Smooth muscle cell (in vitro differentiated cells): ENCODE data around the gene BOLA3. TPM values are rescaled to one million over a fixed set of nuclear protein-coding genes. Genes with fewer than 3 reads are reported as not detected.

Source experiments
- DNase-seq: peaks from one replicate; lab custom pipeline; 2025; ENCODE audit not compliant: unreplicated experiment; lab: John Stamatoyannopoulos, UW
- H2AFZ ChIP-seq: fragments of 200-600 bp; sonication (generic); 2 replicates; pipeline ENCODE4 v1.6.0; 2016; ENCODE audit warnings: antibody characterized with exemption, low read depth, mild to moderate bottlenecking
- H3F3A ChIP-seq: fragments of 200-600 bp; sonication (generic); 2 replicates; pipeline ENCODE4 v1.6.0; 2017; ENCODE audit warnings: antibody characterized with exemption, low read depth
- H3K27ac ChIP-seq: fragments of 200-600 bp; sonication (generic); 2 replicates; pipeline ENCODE4 v1.5.1; 2016; ENCODE audit warnings: low read depth, mild to moderate bottlenecking
- H3K27me3 ChIP-seq: fragments of 200-600 bp; sonication (generic); 2 replicates; pipeline ENCODE4 v1.6.1; 2016; ENCODE audit warnings: low read depth, mild to moderate bottlenecking
- H3K36me3 ChIP-seq: fragments of 200-600 bp; sonication (generic); 2 replicates; pipeline ENCODE4 v1.5.1; 2016; ENCODE audit warnings: low read depth
- H3K4me1 ChIP-seq: fragments of 200-600 bp; sonication (generic); 2 replicates; pipeline ENCODE4 v1.5.1; 2016; ENCODE audit warnings: low read depth
- H3K4me2 ChIP-seq: fragments of 200-600 bp; sonication (generic); 2 replicates; pipeline ENCODE4 v1.6.0; 2016; ENCODE audit warnings: mild to moderate bottlenecking
- H3K4me3 ChIP-seq: fragments of 200-600 bp; sonication (generic); 2 replicates; pipeline ENCODE4 v1.5.1; 2016; ENCODE audit warnings: mild to moderate bottlenecking
- H3K79me2 ChIP-seq: fragments of 200-600 bp; sonication (generic); 2 replicates; pipeline ENCODE4 v1.6.0; 2016; ENCODE audit warnings: low read depth, mild to moderate bottlenecking
- H3K9ac ChIP-seq: fragments of 200-600 bp; sonication (generic); 2 replicates; pipeline ENCODE4 v1.6.0; 2016; ENCODE audit warnings: low read depth
- H3K9me3 ChIP-seq: fragments of 200-600 bp; sonication (generic); replicated peaks from 2 replicates; pipeline ENCODE4 v1.5.1; 2016; ENCODE audit warnings: low read depth
- H4K20me1 ChIP-seq: fragments of 200-600 bp; sonication (generic); 2 replicates; pipeline ENCODE4 v1.6.0; 2016; ENCODE audit warnings: low read depth
- WGBS: methylation state at CpG from one replicate; pipeline ENCODE4 v1.1.7; 2016; ENCODE audit warnings: low lambda C conversion rate; 5-methylcytosine and 5-hydroxymethylcytosine counted together
- polyA plus RNA-seq: library from polyadenylated mRNA; unstranded; fragments of >200 nt; fragmentation: Nextera tagmentation; extraction: Ambion mirVana; gene quantifications from 2 replicates; pipeline ENCODE4 v1.2.1, GENCODE V29; 2016
- total RNA-seq: library from RNA; depleted of rRNA; stranded (reverse); fragments of >200 nt; gene quantifications from 2 replicates; pipeline ENCODE4 v1.2.3, GENCODE V29; 2014
- TF ChIP-seq, protein P1 (sequence below): fragments of 200-600 bp; sonication (generic); IDR thresholded peaks from 2 replicates; pipeline ENCODE4 v1.5.1; 2017; ENCODE audit warnings: borderline replicate concordance, mild to moderate bottlenecking, antibody characterized with exemption; ENCODE audit not compliant: insufficient read depth, poor library complexity, severe bottlenecking

The BOLA3 gene
- total and polyA plus RNA-seq, 2 experiments from 2014 or later: 87.5 to 93.8 TPM

DNA sequence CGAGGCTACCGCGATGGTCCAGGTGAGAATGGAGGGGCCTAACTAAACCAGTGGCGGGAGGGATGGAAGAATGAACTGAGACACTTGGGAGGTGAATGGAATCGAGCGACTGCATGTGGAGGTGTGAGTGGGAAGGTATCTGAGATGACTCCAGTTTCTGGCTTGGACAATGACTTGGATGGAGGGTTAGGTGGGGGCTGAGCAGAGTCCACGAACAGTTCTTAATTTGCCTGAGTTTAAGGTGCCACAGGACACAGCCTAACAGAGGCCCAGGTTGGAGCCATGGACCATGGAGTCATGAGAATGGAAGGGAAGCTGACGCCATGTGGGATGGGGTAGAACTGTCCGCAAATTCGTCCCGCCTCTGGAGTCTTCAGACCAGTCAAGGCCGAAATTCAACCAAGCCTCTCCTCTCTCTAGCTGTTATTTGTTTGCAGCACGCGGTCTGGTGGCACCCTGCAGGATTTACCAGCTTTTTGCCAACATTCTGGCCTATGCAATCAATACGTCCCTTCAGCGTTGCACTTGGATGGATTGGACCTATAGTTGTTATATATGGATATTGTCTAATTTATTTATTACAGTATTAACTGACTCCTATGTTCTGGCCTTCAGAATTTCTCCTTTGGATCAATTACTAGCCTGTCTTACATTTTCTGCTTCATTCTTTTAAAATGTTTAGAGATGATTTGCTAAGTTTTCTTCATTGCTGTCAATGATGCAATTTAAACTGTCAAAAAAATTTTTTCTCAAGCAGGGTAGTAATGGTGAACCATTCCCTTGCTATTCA lies 940 bp upstream of the BOLA3 start:
- H4K20me1 ChIP-seq: no peaks in the 10 kb centered on the region
- H3K9me3 ChIP-seq: no peaks in the 10 kb centered on the region
- no peak for DNase-seq
- no peak overlapping the region for H2AFZ ChIP-seq
- H3K36me3 ChIP-seq: no peaks in the 10 kb centered on the region
- peak overlapping the region; percentile 29 for H3K27ac ChIP-seq
- peak overlapping the region; percentile 28 for H3K9ac ChIP-seq
- H3K4me2 ChIP-seq: peak overlapping the region; percentile 87
- TF ChIP-seq, protein P1, sequence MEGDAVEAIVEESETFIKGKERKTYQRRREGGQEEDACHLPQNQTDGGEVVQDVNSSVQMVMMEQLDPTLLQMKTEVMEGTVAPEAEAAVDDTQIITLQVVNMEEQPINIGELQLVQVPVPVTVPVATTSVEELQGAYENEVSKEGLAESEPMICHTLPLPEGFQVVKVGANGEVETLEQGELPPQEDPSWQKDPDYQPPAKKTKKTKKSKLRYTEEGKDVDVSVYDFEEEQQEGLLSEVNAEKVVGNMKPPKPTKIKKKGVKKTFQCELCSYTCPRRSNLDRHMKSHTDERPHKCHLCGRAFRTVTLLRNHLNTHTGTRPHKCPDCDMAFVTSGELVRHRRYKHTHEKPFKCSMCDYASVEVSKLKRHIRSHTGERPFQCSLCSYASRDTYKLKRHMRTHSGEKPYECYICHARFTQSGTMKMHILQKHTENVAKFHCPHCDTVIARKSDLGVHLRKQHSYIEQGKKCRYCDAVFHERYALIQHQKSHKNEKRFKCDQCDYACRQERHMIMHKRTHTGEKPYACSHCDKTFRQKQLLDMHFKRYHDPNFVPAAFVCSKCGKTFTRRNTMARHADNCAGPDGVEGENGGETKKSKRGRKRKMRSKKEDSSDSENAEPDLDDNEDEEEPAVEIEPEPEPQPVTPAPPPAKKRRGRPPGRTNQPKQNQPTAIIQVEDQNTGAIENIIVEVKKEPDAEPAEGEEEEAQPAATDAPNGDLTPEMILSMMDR: no peak
- peaks cover 16% of the 10 kb centered on the region for H3F3A ChIP-seq
- H3K79me2 ChIP-seq: peaks cover 9% of the 10 kb centered on the region
- peaks cover 16% of the 10 kb centered on the region for H3K4me1 ChIP-seq
- H3K4me3 ChIP-seq: peak overlapping the region; percentile 85
- 47% methylated on average over 16 of the region's 16 CpGs for WGBS
- no peaks in the 10 kb centered on the region for H3K27me3 ChIP-seq

DNA sequence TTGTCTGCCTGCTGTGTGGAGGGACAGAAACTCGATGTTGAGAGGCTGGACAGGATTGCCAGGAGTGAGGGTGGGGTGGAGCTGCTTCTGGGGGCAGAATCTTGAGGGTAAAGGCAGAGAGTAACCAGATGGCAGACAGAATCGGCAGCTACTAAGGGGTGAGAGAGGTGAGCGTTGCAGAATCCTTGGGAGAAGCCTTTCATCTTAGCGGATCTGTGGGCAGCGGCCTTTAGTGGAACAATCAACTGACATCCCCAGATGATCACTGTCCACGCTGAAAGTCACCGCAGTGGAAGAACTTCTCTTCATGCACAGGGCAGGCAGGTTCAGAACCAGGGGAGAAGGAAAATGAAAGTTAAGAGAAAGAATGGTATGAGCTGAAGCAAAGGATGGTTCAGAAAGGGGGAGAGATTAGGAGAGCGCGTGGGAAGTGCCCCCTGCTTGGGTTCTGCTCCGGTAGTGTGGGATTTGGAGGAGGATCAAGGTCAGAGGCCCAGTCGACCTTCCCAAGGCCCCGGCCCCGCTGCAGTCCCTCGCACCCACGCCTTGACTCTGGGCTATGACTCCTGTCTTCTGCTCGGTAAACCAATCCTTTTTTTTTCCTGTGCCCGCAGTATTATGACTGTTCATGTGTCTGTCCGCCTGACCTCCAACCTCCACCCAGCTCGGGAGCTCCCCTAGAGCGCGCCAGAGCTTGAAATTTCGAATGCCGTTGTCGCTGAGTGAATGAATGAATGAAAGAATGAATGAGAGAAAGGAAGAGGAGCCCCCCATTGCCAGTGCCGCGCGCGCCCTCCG lies 584 bp downstream of the BOLA3 start:
- peaks cover 16% of the 10 kb centered on the region for H3K4me1 ChIP-seq

DNA sequence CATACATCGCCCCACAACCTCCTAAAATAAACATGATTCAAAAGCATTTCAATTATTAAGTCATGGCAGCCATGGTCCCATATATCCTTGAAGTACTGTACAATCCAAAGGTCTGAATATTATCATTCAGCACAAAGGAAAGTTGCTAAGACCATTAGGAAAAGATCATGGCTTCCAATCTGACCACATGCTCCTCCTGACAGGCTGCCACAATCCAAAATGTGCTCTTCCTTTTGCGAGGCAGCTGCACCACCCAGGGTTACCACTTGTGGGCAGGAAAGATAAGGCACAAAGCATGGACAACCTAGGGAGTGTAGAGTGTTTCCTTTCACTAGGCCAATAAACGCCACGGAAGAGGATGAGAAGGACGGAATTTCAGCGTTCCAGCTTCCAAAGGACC lies 5.4 kb downstream of the BOLA3 start:
- Histone ChIP-seq H3K4me3 (no peak overlapping the region), H3F3A (no peaks in the 10 kb centered on the region), H3K4me2 (no peak overlapping the region), H2AFZ (no peak overlapping the region), H3K79me2 (peaks cover 9% of the 10 kb centered on the region), H3K9me3 (no peaks in the 10 kb centered on the region), H3K36me3 (no peaks in the 10 kb centered on the region), H3K27me3 (no peaks in the 10 kb centered on the region), H3K9ac (no peak overlapping the region), H3K4me1 (peaks cover 8% of the 10 kb centered on the region), H4K20me1 (peaks cover 7% of the 10 kb centered on the region), H3K27ac (no peak overlapping the region)
- TF ChIP-seq, protein P1: no peak
- no peak for DNase-seq
- 80% methylated on average over 6 of the region's 6 CpGs for whole genome bisulfite sequencing

More for the DNA sequence above, 584 bp downstream of the BOLA3 start:
- TF ChIP-seq, protein P1: no peak
- Histone ChIP-seq H3K27ac (peak overlapping the region; percentile 74), H3K9me3 (no peaks in the 10 kb centered on the region), H2AFZ (peak overlapping the region; percentile 83), H3K27me3 (no peaks in the 10 kb centered on the region), H3K4me3 (peak overlapping the region; percentile 85), H3K4me2 (peak overlapping the region; percentile 87), H3K36me3 (no peaks in the 10 kb centered on the region), H3K79me2 (peaks cover 9% of the 10 kb centered on the region), H4K20me1 (no peaks in the 10 kb centered on the region), H3F3A (peaks cover 14% of the 10 kb centered on the region), H3K9ac (peak overlapping the region; percentile 86)
- no peak for DNase-seq
- WGBS: 12% methylated on average over 29 of the region's 29 CpGs
